MCF 10A (cell line): ENCODE measurements around the gene TBC1D30. TPM values are rescaled to one million over a fixed set of nuclear protein-coding genes. Genes with fewer than 3 reads are reported as not detected.

Source experiments
- BruUV-seq: library from RNA; stranded (reverse); fragments of 400-500 nt; replicated peaks from 2 replicates; lab custom pipeline; 2021; lab: Mats Ljungman, UMichigan
- CTCF ChIA-PET: fragments of 300-600 bp; sonication (Branson Sonifier 250); formaldehyde crosslinking; extraction: SDS; loops from one replicate; lab custom pipeline; 2021; ENCODE audit warnings: antibody characterized with exemption, inconsistent platforms; lab: Yijun Ruan, JAX
- POLR2A ChIA-PET: fragments of 300-600, 350-650 bp; sonication (Branson Sonifier 250); formaldehyde crosslinking; extraction: SDS; loops from one replicate; lab custom pipeline; 2020; ENCODE audit warnings: antibody characterized with exemption, inconsistent platforms; lab: Yijun Ruan, JAX
- DNase-seq: peaks from one replicate; pipeline ENCODE4 v3.0.0-alpha.2; 2018; ENCODE audit not compliant: unreplicated experiment
- H3K27ac Mint-ChIP-seq: one replicate; pipeline ENCODE4 v1.8.0; 2022; ENCODE audit warnings: mild to moderate bottlenecking, low read depth, mixed read lengths; ENCODE audit not compliant: unreplicated experiment
- H3K27me3 Mint-ChIP-seq: one replicate; pipeline ENCODE4 v1.8.0; 2022; ENCODE audit warnings: mixed read lengths; ENCODE audit not compliant: insufficient read depth, unreplicated experiment
- H3K36me3 Mint-ChIP-seq: one replicate; pipeline ENCODE4 v1.8.0; 2022; ENCODE audit warnings: mild to moderate bottlenecking, moderate library complexity, mixed read lengths; ENCODE audit not compliant: insufficient read depth, unreplicated experiment
- H3K4me1 Mint-ChIP-seq: one replicate; pipeline ENCODE4 v1.8.0; 2022; ENCODE audit warnings: mixed read lengths; ENCODE audit not compliant: insufficient read depth, unreplicated experiment
- H3K4me3 Mint-ChIP-seq: one replicate; pipeline ENCODE4 v1.8.0; 2022; ENCODE audit warnings: mild to moderate bottlenecking, moderate library complexity, mixed read lengths; ENCODE audit not compliant: unreplicated experiment
- H3K9me3 Mint-ChIP-seq: one replicate; pipeline ENCODE4 v1.8.0; 2022; ENCODE audit warnings: mixed read lengths; ENCODE audit not compliant: unreplicated experiment
- CTCF ChIP-seq: fragments of 200-600 bp; IDR thresholded peaks from one replicate; pipeline ENCODE4 v1.8.0; 2022; ENCODE audit warnings: antibody characterized with exemption, mild to moderate bottlenecking; ENCODE audit not compliant: unreplicated experiment
- intact Hi-C: fragments of 100-400 bp; cut with micrococcal nuclease; formaldehyde crosslinking; loops from 2 replicates; pipeline ENCODE4 v1.14.1; 2022
- total RNA-seq: library from RNA; stranded (reverse); gene quantifications from 2 replicates; pipeline ENCODE4 v1.2.3, GENCODE V29; 2022

TBC1D30 gene
- total RNA-seq, 1 experiment from 2014 or later, result 9.4 TPM

GRCh38 chr12:64813723-64814122, 10.7 kb upstream of the TBC1D30 start:
- H3K4me1 Mint-ChIP-seq, result peaks cover 45% of the 10 kb centered on the region
- no peaks in the 10 kb centered on the region for H3K36me3 Mint-ChIP-seq
- ChIA-PET POLR2A (interaction anchor here (2.4 kb wide), 1 partner anchor 356 kb away, joined by 9 read pairs; the partner anchor contains the start of gene LEMD3), CTCF (interaction anchor here (0.7 to 1.6 kb wide), 3 partner anchors 14 to 329 kb away, joined by 3 to 6 read pairs (median 4); no protein-coding TSS in a partner anchor)
- TF ChIP-seq CTCF, result no peak
- BruUV-seq, result no TSS peak
- no peaks in the 10 kb centered on the region for H3K9me3 Mint-ChIP-seq
- H3K27ac Mint-ChIP-seq, result no peak overlapping the region
- no peaks in the 10 kb centered on the region for H3K27me3 Mint-ChIP-seq
- no peak overlapping the region for H3K4me3 Mint-ChIP-seq
- intact Hi-C loops, result no loop called here
- no peak for DNase-seq

GRCh38 chr12:64814432-64814831, 10.0 kb upstream of the TBC1D30 start:
- Mint-ChIP-seq H3K36me3 (no peaks in the 10 kb centered on the region), H3K9me3 (no peaks in the 10 kb centered on the region), H3K4me1 (peaks cover 45% of the 10 kb centered on the region), H3K4me3 (no peak overlapping the region), H3K27ac (no peak overlapping the region), H3K27me3 (no peaks in the 10 kb centered on the region)
- no TSS peak for BruUV-seq
- TF ChIP-seq CTCF, result no peak
- ChIA-PET POLR2A (interaction anchor here (0.5 to 2.4 kb wide), 2 partner anchors 355 to 1787 kb away, joined by 4 to 9 read pairs; partner anchors contain the start of gene LEMD3), CTCF (interaction anchor here (0.7 to 1.9 kb wide), 4 partner anchors 13 to 328 kb away, joined by 3 to 7 read pairs (median 5); no protein-coding TSS in a partner anchor)
- intact Hi-C loops, result no loop called here
- peak; percentile 38 for DNase-seq

- H3K27ac Mint-ChIP-seq, result no peak overlapping the region
- CTCF ChIA-PET, result interaction anchor here (0.6 to 5.5 kb wide), 5 partner anchors 17 to 287 kb away, joined by 3 to 37 read pairs (median 4); no protein-coding TSS in a partner anchor
- no peak overlapping the region for H3K4me3 Mint-ChIP-seq
- H3K4me1 Mint-ChIP-seq, result peaks cover 14% of the 10 kb centered on the region
- POLR2A ChIA-PET, result no interaction called here
- no peak for DNase-seq
- BruUV-seq, result no TSS peak
- H3K9me3 Mint-ChIP-seq, result no peaks in the 10 kb centered on the region
- H3K27me3 Mint-ChIP-seq, result no peaks in the 10 kb centered on the region
- H3K36me3 Mint-ChIP-seq, result no peaks in the 10 kb centered on the region
- TF ChIP-seq CTCF, result no peak
- intact Hi-C loops, result no loop called here
These were observed 4.5 kb upstream of the TBC1D30 start for GRCh38 chr12:64819816-64820402.

- no peak for TF ChIP-seq CTCF
- H3K27me3 Mint-ChIP-seq, result no peaks in the 10 kb centered on the region
- H3K9me3 Mint-ChIP-seq, result no peaks in the 10 kb centered on the region
- no peaks in the 10 kb centered on the region for H3K36me3 Mint-ChIP-seq
- POLR2A ChIA-PET, result no interaction called here
- no peak overlapping the region for H3K27ac Mint-ChIP-seq
- CTCF ChIA-PET, result interaction anchor here (0.6 to 5.5 kb wide), 5 partner anchors 19 to 324 kb away, joined by 3 to 37 read pairs (median 4); no protein-coding TSS in a partner anchor
- no peak for DNase-seq
- H3K4me3 Mint-ChIP-seq, result no peak overlapping the region
- H3K4me1 Mint-ChIP-seq, result peaks cover 14% of the 10 kb centered on the region
- intact Hi-C loops, result no loop called here
- no TSS peak for BruUV-seq
These were observed 3.9 kb upstream of the TBC1D30 start for GRCh38 chr12:64820593-64820992.
